PC-9 (cell line): ENCODE data around the gene SSH3.

Experiments used
- CTCF ChIP-seq: fragments of 200-600 bp; sonication (generic); conservative IDR thresholded peaks from 2 replicates; pipeline ENCODE4 v1.6.1; 2017; ENCODE audit warnings: mixed run types, antibody characterized with exemption, mild to moderate bottlenecking, moderate library complexity
- EZH2 ChIP-seq: fragments of 200-600 bp; sonication (generic); IDR thresholded peaks from 2 replicates; pipeline ENCODE4 v1.8.0; 2017; ENCODE audit warnings: antibody characterized with exemption, low read depth

- no peak for TF ChIP-seq CTCF
- no peak for TF ChIP-seq EZH2
Measured at GRCh38 chr11:67260406-67260805, 42.9 kb upstream of the SSH3 start.
